ENCODE results near the gene KCNK1.

DNA sequence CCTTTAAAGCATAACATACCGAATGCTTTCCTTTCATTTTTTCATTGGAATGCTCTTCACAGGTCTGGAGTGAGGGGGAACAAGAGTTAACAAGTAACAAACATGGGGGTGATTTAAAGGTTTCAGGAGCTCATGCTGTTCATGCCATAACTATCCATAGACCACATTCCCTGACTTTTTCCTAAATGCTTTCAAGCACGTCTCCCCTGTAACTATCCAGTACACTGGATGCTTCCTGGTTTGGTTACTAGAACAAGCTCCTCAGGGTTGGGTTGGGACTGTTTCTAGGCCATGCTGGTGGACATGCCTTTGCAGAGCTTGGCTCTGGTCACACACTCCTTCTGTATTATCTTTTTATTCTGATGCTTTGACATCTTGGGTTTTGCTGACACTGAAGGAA, 38.6 kb downstream of the KCNK1 start:
- TF ChIP-seq, protein P1, sequence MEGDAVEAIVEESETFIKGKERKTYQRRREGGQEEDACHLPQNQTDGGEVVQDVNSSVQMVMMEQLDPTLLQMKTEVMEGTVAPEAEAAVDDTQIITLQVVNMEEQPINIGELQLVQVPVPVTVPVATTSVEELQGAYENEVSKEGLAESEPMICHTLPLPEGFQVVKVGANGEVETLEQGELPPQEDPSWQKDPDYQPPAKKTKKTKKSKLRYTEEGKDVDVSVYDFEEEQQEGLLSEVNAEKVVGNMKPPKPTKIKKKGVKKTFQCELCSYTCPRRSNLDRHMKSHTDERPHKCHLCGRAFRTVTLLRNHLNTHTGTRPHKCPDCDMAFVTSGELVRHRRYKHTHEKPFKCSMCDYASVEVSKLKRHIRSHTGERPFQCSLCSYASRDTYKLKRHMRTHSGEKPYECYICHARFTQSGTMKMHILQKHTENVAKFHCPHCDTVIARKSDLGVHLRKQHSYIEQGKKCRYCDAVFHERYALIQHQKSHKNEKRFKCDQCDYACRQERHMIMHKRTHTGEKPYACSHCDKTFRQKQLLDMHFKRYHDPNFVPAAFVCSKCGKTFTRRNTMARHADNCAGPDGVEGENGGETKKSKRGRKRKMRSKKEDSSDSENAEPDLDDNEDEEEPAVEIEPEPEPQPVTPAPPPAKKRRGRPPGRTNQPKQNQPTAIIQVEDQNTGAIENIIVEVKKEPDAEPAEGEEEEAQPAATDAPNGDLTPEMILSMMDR (IDR thresholded peaks at IDR 0.05) = no peak
- no peak for TF ChIP-seq ZFX (IDR thresholded peaks at IDR 0.05; ENCODE audit: borderline replicate concordance)
